PFSK-1 (cell line): Measurements from ENCODE around the gene KCNQ1.

ENCODE experiments used
- FOXP2 ChIP-seq: optimal IDR thresholded peaks from 2 replicates; pipeline ENCODE3; 2011; ENCODE audit warnings: borderline replicate concordance, control low read depth, inconsistent platforms; ENCODE audit not compliant: insufficient read depth; ENCODE audit errors: extremely low read length, extremely low read depth
- POLR2AphosphoS5 ChIP-seq: IDR thresholded peaks from 2 replicates; pipeline ENCODE4 v1.6.1; 2012; ENCODE audit warnings: low read depth, mild to moderate bottlenecking, control low read depth, low read length, moderate library complexity
- SIN3A ChIP-seq: IDR thresholded peaks from 2 replicates; pipeline ENCODE4 v1.6.1; 2012; ENCODE audit warnings: mild to moderate bottlenecking, low read length, moderate library complexity, borderline replicate concordance; ENCODE audit not compliant: insufficient read depth
- TAF1 ChIP-seq: IDR thresholded peaks from 2 replicates; pipeline ENCODE4 v1.6.1; 2012; ENCODE audit warnings: low read length, control low read depth, borderline replicate concordance; ENCODE audit not compliant: insufficient read depth
- TF ChIP-seq, protein P1 (sequence below), 2 experiments: IDR thresholded peaks; 2 replicates each; pipeline versions ENCODE4 v1.6.1 to v1.8.0; 2011 to 2012; ENCODE audit warnings: low read depth in 2 of 2, low read length in 2 of 2, control low read depth in 1 of 2, inconsistent platforms in 1 of 2, mild to moderate bottlenecking in 1 of 2, moderate library complexity in 1 of 2; ENCODE audit not compliant: insufficient read depth in 1 of 2

Gene KCNQ1

DNA sequence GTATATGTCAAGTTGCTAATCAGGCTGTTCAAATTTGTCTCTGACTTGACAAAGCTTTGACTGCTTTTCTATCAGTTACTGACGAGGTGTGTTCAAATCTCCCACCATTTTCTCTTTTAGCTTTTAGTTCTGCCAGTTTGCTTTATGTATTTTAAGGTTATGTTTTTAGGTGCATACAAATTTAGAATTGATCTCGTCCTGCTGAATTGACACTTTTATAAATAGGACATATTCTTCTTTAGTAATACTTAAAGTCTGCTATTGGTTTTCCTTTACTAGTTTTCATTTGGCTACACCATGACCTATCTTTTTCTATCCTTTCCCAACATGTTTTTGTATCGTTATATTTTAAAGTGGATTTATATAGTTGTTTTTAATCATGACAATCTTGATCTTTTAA, 320.7 kb downstream of the KCNQ1 start:
- TF ChIP-seq, protein P1, sequence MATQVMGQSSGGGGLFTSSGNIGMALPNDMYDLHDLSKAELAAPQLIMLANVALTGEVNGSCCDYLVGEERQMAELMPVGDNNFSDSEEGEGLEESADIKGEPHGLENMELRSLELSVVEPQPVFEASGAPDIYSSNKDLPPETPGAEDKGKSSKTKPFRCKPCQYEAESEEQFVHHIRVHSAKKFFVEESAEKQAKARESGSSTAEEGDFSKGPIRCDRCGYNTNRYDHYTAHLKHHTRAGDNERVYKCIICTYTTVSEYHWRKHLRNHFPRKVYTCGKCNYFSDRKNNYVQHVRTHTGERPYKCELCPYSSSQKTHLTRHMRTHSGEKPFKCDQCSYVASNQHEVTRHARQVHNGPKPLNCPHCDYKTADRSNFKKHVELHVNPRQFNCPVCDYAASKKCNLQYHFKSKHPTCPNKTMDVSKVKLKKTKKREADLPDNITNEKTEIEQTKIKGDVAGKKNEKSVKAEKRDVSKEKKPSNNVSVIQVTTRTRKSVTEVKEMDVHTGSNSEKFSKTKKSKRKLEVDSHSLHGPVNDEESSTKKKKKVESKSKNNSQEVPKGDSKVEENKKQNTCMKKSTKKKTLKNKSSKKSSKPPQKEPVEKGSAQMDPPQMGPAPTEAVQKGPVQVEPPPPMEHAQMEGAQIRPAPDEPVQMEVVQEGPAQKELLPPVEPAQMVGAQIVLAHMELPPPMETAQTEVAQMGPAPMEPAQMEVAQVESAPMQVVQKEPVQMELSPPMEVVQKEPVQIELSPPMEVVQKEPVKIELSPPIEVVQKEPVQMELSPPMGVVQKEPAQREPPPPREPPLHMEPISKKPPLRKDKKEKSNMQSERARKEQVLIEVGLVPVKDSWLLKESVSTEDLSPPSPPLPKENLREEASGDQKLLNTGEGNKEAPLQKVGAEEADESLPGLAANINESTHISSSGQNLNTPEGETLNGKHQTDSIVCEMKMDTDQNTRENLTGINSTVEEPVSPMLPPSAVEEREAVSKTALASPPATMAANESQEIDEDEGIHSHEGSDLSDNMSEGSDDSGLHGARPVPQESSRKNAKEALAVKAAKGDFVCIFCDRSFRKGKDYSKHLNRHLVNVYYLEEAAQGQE (IDR thresholded peaks at IDR 0.05; ENCODE audit: insufficient read depth in 1 of 2, low read depth in 2 of 2, low read length in 2 of 2) = no peak

DNA sequence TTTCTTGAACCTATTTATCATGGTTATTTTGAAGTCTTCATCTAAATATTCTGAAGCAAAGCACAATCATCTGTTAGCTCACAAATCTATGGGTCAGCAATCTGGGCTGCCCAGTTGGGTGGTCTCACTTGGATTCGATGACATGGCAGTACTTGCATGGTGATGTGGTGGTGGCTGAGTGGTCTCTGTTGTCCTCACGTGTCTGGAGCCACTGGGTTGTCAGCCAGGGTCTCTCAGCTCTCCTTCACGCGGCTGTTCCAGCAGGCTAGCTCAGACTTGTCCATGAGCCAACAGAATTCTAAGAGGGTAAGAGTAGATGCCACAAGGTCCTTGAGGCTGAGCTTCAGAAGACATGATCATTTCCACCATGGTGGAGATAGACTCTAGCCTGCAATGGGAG, 321.4 kb downstream of the KCNQ1 start:
- no peak for TF ChIP-seq FOXP2
- no peak for TF ChIP-seq POLR2AphosphoS5
- TF ChIP-seq TAF1 = no peak
- TF ChIP-seq, protein P1 (IDR thresholded peaks at IDR 0.05; ENCODE audit: insufficient read depth in 1 of 2, low read depth in 2 of 2, low read length in 2 of 2) = no peak
- no peak for TF ChIP-seq SIN3A

DNA sequence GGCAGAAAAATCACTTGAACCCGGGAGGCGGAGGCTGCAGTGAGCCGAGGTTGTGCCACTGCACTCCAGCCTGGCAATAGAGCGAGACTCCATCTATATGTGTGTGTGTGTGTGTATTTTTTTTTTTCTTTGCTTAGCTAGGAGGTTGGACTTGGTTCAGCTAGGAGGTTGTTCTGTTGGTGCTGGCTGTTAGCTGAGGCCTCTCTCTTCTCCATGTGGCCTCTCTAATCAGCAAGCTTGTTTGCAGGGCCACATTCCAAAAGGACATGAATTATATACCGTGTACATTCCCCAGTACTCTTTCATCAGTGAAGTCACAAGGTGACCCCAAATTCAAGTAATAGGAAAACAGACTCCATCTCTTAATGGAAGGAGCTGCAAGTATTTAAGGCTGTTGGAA, 322.3 kb downstream of the KCNQ1 start:
- TF ChIP-seq, protein P1 (IDR thresholded peaks at IDR 0.05; ENCODE audit: insufficient read depth in 1 of 2, low read depth in 2 of 2, low read length in 2 of 2) = no peak
- TF ChIP-seq POLR2AphosphoS5 (no peak), SIN3A (no peak), TAF1 (no peak)

DNA sequence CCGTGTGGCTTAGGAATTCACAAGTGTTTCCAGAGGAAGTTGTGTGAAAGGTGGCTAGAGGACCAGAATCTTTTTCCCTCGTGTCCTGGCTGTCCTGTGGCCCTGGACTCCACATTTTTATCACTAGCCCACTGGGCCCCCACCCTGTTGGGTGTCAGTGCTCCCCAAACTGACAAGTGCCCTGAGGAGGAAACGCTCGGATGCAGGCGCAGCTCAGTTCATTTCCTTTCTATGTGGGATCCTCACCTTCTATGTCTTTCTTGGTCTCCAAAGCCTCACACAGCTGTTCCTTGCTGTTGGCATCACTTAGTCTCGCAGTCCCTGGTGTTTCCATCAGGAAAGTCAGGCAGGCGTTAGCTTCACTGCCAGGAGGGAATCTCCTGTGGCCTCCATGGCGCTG, 323.0 kb downstream of the KCNQ1 start:
- TF ChIP-seq SIN3A = no peak
- no peak for TF ChIP-seq TAF1
- TF ChIP-seq, protein P1 (IDR thresholded peaks at IDR 0.05; ENCODE audit: insufficient read depth in 1 of 2, low read depth in 2 of 2, low read length in 2 of 2) = no peak
- TF ChIP-seq POLR2AphosphoS5 = no peak
- no peak for TF ChIP-seq FOXP2

DNA sequence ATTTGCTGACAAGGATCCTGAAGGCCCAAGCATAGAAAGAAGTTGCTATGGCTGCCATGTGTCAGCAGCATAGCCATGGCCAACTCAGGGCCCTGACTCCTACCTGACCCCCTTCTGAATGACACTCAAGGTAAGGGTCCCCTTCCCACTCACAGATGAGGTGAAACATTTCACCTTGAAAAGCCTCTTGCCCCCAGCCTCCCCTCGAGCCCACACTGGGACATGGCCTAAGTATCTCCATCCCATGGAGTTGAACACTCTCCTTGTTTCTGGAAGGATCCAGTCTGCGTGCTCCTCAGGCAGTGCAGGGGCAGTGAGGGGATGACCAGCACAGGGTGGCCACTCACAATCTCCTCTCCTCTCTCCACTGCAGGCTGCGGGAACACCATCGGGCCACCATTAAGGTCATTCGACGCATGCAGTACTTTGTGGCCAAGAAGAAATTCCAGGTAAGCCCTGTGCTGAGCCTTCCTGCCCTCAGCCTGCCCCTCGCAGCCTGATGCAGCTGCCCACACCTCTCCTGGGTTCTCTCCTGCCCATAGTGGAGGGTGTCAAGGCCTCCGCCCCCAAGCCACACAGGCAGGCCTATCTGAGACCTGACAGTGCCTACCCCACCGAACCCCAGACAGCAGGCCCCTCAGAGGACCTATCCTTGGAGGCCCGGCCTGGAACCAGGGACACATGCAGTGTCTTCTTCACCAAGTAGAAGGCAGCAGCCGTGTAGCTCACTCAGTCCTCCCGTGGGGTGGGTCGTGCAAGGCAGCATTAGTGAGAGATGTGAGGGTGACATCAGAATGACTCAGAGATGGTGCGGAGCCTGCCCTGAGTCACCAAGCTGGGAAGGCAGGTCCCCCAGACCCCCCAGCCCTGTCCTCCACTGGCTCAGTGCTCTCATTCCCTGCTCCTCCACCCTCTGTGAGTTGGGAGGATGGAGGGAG, 323.9 kb downstream of the KCNQ1 start:
- TF ChIP-seq SIN3A (no peak), POLR2AphosphoS5 (no peak), FOXP2 (no peak), TAF1 (no peak)
- TF ChIP-seq, protein P1 (IDR thresholded peaks at IDR 0.05; ENCODE audit: insufficient read depth in 1 of 2, low read depth in 2 of 2, low read length in 2 of 2) = no peak
